K562 (cell line): ENCODE results near the gene SLA2. TPM values are rescaled to one million over a fixed set of nuclear protein-coding genes. Genes with fewer than 3 reads are reported as not detected.

ENCODE experiments used
- ATF3 ChIP-seq, 2 experiments: fragments of 450-650 bp in 1 of 2; sonication (generic) in 1 of 2; formaldehyde crosslinking in 1 of 2; IDR thresholded peaks in 1 of 2; conservative IDR thresholded peaks in 1 of 2; 2 replicates each; pipeline versions ENCODE4 v1.6.1 to v1.8.1; 2016 to 2023; ENCODE audit warnings: mild to moderate bottlenecking in 2 of 2, moderate library complexity in 2 of 2, inconsistent platforms in 1 of 2, missing genetic modification reagents in 1 of 2
- BMI1 ChIP-seq: fragments of 150-350 bp; IDR thresholded peaks from 2 replicates; pipeline ENCODE4 v1.6.1; 2014; ENCODE audit warnings: low read length
- CEBPB ChIP-seq: fragments of 450-650 bp; IDR thresholded peaks from 2 replicates; pipeline ENCODE4 v1.6.1; 2016; ENCODE audit warnings: missing genetic modification characterization, missing compliant biosample characterization
- ESRRA ChIP-seq: fragments of 450-650 bp; IDR thresholded peaks from 2 replicates; pipeline ENCODE4 v1.6.1; 2014; ENCODE audit warnings: low read depth, mild to moderate bottlenecking, moderate library complexity, borderline replicate concordance
- LARP7 ChIP-seq: fragments of 450-650 bp; IDR thresholded peaks from 2 replicates; pipeline ENCODE4 v1.6.1; 2016
- MAX ChIP-seq: sonication (generic); formaldehyde crosslinking; IDR thresholded peaks from 2 replicates; pipeline ENCODE4 v1.9.0; 2022; ENCODE audit warnings: mild to moderate bottlenecking, missing genetic modification reagents
- MBD1 ChIP-seq: fragments of 250-450 bp; sonication (Bioruptor Pico); IDR thresholded peaks from 2 replicates; pipeline ENCODE4 v1.8.0; 2022; ENCODE audit warnings: inconsistent platforms
- PATZ1 ChIP-seq: fragments of 250-450 bp; sonication (Bioruptor Pico); IDR thresholded peaks from 2 replicates; pipeline ENCODE4 v1.5.0; 2020; ENCODE audit warnings: mild to moderate bottlenecking, borderline replicate concordance
- SOX6 ChIP-seq: fragments of 450-650 bp; IDR thresholded peaks from 2 replicates; pipeline ENCODE4 v1.6.1; 2014; ENCODE audit warnings: mild to moderate bottlenecking
- ZNF699 ChIP-seq: fragments of 250-450 bp; sonication (Bioruptor Pico); IDR thresholded peaks from 2 replicates; pipeline ENCODE4 v1.8.0; 2021; ENCODE audit warnings: mild to moderate bottlenecking, moderate library complexity; ENCODE audit not compliant: insufficient replicate concordance
- polyA plus RNA-seq, 8 experiments: library from polyadenylated mRNA; depleted of rRNA in 4 of 8; stranded (reverse) in 5 of 8; unstranded in 3 of 8; fragments of >200 nt; fragmentation: Nextera tagmentation in 2 of 8; fragmentation: Illumina TruSeq in 1 of 8; extraction: Ambion mirVana in 2 of 8; extraction: Trizol in 1 of 8; gene quantifications; 2 replicates each; pipeline versions ENCODE4 v1.2.1 to v1.2.3, GENCODE V29; 2011 to 2014; ENCODE audit warnings: inconsistent platforms in 1 of 8, missing spikeins in 1 of 8
- total RNA-seq, 7 experiments: library from RNA; depleted of rRNA in 6 of 7; stranded (reverse); fragments of >200 nt in 6 of 7; fragmentation: Illumina TruSeq in 2 of 7; extraction: Trizol in 2 of 7; gene quantifications; 2 replicates each; pipeline versions ENCODE4 v1.2.1 to v1.2.3, GENCODE V29; 2011 to 2021; ENCODE audit warnings: low replicate concordance in 1 of 7

SLA2 gene
- total and polyA plus RNA-seq, 9 of the 15 experiments (the other 6 are each of a cell fraction or from before 2014, with no cell fraction given) = 0.07 TPM; not detected in 7

GRCh38 chr20:36628076-36628475, 17.9 kb downstream of the SLA2 start (continued):
- no peak for TF ChIP-seq ZNF699 (CRISPR knock-in tag)
- no peak for TF ChIP-seq SOX6
- peak; percentile 51 for TF ChIP-seq ATF3 (IDR thresholded peaks at IDR 0.05)
- no peak for TF ChIP-seq ATF3 (CRISPR knock-in tag; conservative IDR thresholded peaks at IDR 0.05)
- no peak for TF ChIP-seq PATZ1
- no peak for TF ChIP-seq BMI1
- TF ChIP-seq ESRRA = no peak
- TF ChIP-seq LARP7 = no peak
- no peak for TF ChIP-seq MBD1 (CRISPR knock-in tag)
- peak; percentile 74 for TF ChIP-seq CEBPB (tag)
- no peak for TF ChIP-seq MAX (CRISPR knock-in tag)
